ENCODE measurements around the gene WDR93. TPM values are rescaled to one million over a fixed set of nuclear protein-coding genes. Genes with fewer than 3 reads are reported as not detected.

WDR93 gene
- polyA plus RNA-seq, 2 of the 4 experiments (the other 2 are of a cell fraction): 0.10 to 0.26 TPM

- peak within 1 kb of the TSS; percentile 84 for H3K4me2 ChIP-seq
- POLR2A ChIA-PET: no interaction called here
- ATAC-seq: peak; percentile 87 to 96
- H3K4me3 ChIP-seq: peak within 1 kb of the TSS; percentile 38
- H3K4me1 ChIP-seq: peaks cover 24% of the 10 kb centered on the region
- TF ChIP-seq POLR2A (IDR thresholded peaks at IDR 0.05; ENCODE audit: low read length) (peak; percentile 67), ATOH8 (CRISPR knock-in tag; IDR thresholded peaks at IDR 0.05; ENCODE audit: low read depth) (peak; percentile 69; the same call in 1 of the 2 replicates), BCL3 (IDR thresholded peaks at IDR 0.05) (no peak), RNF2 (IDR thresholded peaks at IDR 0.05; ENCODE audit: borderline replicate concordance, low read depth) (0 out of 2 replicates have a peak, but pooled peaks have one; percentile 45), RAD21 (conservative IDR thresholded peaks at IDR 0.05 in 1 of 2, IDR thresholded peaks at IDR 0.05 in 1 of 2) (peak in 1 of 2 experiments; percentile 26; a peak in 2 of 5 replicates), KDM5A (IDR thresholded peaks at IDR 0.05) (no peak), SREBF2 (IDR thresholded peaks at IDR 0.05) (no peak), EP300 (IDR thresholded peaks at IDR 0.05) (no peak), REST (IDR thresholded peaks at IDR 0.05) (peak; percentile 43; the same call in 1 of the 2 replicates), CEBPB (IDR thresholded peaks at IDR 0.05) (no peak), RCOR1 (IDR thresholded peaks at IDR 0.05; ENCODE audit: low read depth, low read length) (no peak), SMC3 (IDR thresholded peaks at IDR 0.05) (peak; percentile 28; the same call in 1 of the 3 replicates), RARB (CRISPR knock-in tag; IDR thresholded peaks at IDR 0.05) (no peak), MAX (IDR thresholded peaks at IDR 0.05) (peak; percentile 97), E2F6 (IDR thresholded peaks at IDR 0.05; ENCODE audit: borderline replicate concordance, low read depth) (peak; percentile 99)
- H3K27ac ChIP-seq: peak within 1 kb of the TSS; percentile 71 to 89
- H3K9me3 ChIP-seq: no peaks in the 10 kb centered on the region
- DNase-seq (ENCODE audit: low read depth in 1 of 2, low spot score in 1 of 2): peak; percentile 73 to 90
- 28% methylated on average over 61 of the region's 82 CpGs for WGBS (ENCODE audit: missing lambda C conversion rate)
- CTCF ChIA-PET: interaction anchor here (0.9 to 12.4 kb wide), 6 partner anchors 8 to 98 kb away, joined by 3 to 222 read pairs (median 4); partner anchors contain the start of gene MESP1
- FAIRE-seq: no peak
Measured at GRCh38 chr15:89776274-89777072, 85.9 kb downstream of the WDR93 start, which contains the start of gene MESP2. TSS of gene MESP2 (plus strand) at chr15:89776332. CDS start at chr15:89776358, 26 bp downstream.

GRCh38 chr15:89777073-89777751 is 86.6 kb downstream of the WDR93 start:
- peaks cover 31% of the 10 kb centered on the region for H3K4me1 ChIP-seq
- H3K4me2 ChIP-seq: peak overlapping the region; percentile 84
- POLR2A ChIA-PET: no interaction called here
- H3K9me3 ChIP-seq: no peaks in the 10 kb centered on the region
- peak overlapping the region; percentile 71 to 89; a peak in 5 of 6 replicates for H3K27ac ChIP-seq
- 90% methylated on average over 25 of the region's 25 CpGs for WGBS (ENCODE audit: missing lambda C conversion rate)
- FAIRE-seq (no peak), ATAC-seq (no peak), DNase-seq (ENCODE audit: low read depth in 1 of 2, low spot score in 1 of 2) (no peak)
- CTCF ChIA-PET: interaction anchor here (1.1 to 12.4 kb wide), 7 partner anchors 9 to 97 kb away, joined by 3 to 222 read pairs (median 5); partner anchors contain the start of gene MESP1
- no peak overlapping the region; the same call in 2 of the 3 replicates for H3K4me3 ChIP-seq
- TF ChIP-seq FOSL2 (IDR thresholded peaks at IDR 0.05): no peak
- TF ChIP-seq FOSL2 (CRISPR knock-in tag; IDR thresholded peaks at IDR 0.05): peak; percentile 55; the same call in 1 of the 2 replicates
- no peak for TF ChIP-seq TP53 (CRISPR knock-in tag; IDR thresholded peaks at IDR 0.05)

Measured in A549 (cell line).